ENCODE measurements around the gene KIRREL3.
A peak's percentile ranks its signal among the peaks of the same experiment; 100 is the strongest.
"Not testable (repeated sequence)": the region's sequence is repeated elsewhere in the genome, so short reads cannot be mapped to it uniquely, and the experiment has no call there.

Gene KIRREL3

GRCh38 chr11:126406368-126406767 lies 594.2 kb downstream of the KIRREL3 start:
- no peaks in the 10 kb centered on the region for H3K27me3 ChIP-seq (ENCODE audit: low read depth)
- in situ Hi-C loops (cut with MboI; ENCODE audit: low sequenced_read_pairs): no loop called here
- no peak overlapping the region for H3K4me3 ChIP-seq
- no peaks in the 10 kb centered on the region for H3K9me3 ChIP-seq
- DNase-seq (ENCODE audit: low spot score in 2 of 2): no peak
- peaks cover 15% of the 10 kb centered on the region for H3K4me1 ChIP-seq
- no peaks in the 10 kb centered on the region; the same call in 1 of the 2 replicates for H3K36me3 ChIP-seq (replicated peaks)

GRCh38 chr11:126405906-126406305 lies 594.7 kb downstream of the KIRREL3 start:
- H3K27me3 ChIP-seq (ENCODE audit: low read depth): no peaks in the 10 kb centered on the region
- peaks cover 15% of the 10 kb centered on the region for H3K4me1 ChIP-seq
- in situ Hi-C loops (cut with MboI; ENCODE audit: low sequenced_read_pairs): no loop called here
- no peaks in the 10 kb centered on the region; the same call in 1 of the 2 replicates for H3K36me3 ChIP-seq (replicated peaks)
- no peak for DNase-seq (ENCODE audit: low spot score in 2 of 2)
- H3K9me3 ChIP-seq: no peaks in the 10 kb centered on the region
- H3K4me3 ChIP-seq: no peak overlapping the region

- no peaks in the 10 kb centered on the region for H3K27me3 ChIP-seq (ENCODE audit: low read depth)
- no peak for DNase-seq (ENCODE audit: low spot score in 2 of 2)
- no peak overlapping the region for H3K4me3 ChIP-seq
- H3K9me3 ChIP-seq: no peaks in the 10 kb centered on the region
- H3K4me1 ChIP-seq: peaks cover 15% of the 10 kb centered on the region
- no peaks in the 10 kb centered on the region; the same call in 1 of the 2 replicates for H3K36me3 ChIP-seq (replicated peaks)
- in situ Hi-C loops (cut with MboI; ENCODE audit: low sequenced_read_pairs): no loop called here
Observed at GRCh38 chr11:126405374-126405773, 595.2 kb downstream of the KIRREL3 start.

- no peaks in the 10 kb centered on the region for H3K27me3 ChIP-seq (ENCODE audit: low read depth)
- in situ Hi-C loops (cut with MboI; ENCODE audit: low sequenced_read_pairs): no loop called here
- DNase-seq (ENCODE audit: low spot score in 2 of 2): no peak
- no peak overlapping the region for H3K4me3 ChIP-seq
- H3K4me1 ChIP-seq: peaks cover 15% of the 10 kb centered on the region
- no peaks in the 10 kb centered on the region for H3K9me3 ChIP-seq
- H3K36me3 ChIP-seq (replicated peaks): no peaks in the 10 kb centered on the region; the same call in 1 of the 2 replicates
Observed at GRCh38 chr11:126404367-126404766, 596.2 kb downstream of the KIRREL3 start.

GRCh38 chr11:126403658-126404057 lies 596.9 kb downstream of the KIRREL3 start:
- in situ Hi-C loops (cut with MboI; ENCODE audit: low sequenced_read_pairs): no loop called here
- no peaks in the 10 kb centered on the region for H3K9me3 ChIP-seq
- peaks cover 15% of the 10 kb centered on the region for H3K4me1 ChIP-seq
- no peaks in the 10 kb centered on the region for H3K27me3 ChIP-seq (ENCODE audit: low read depth)
- DNase-seq (ENCODE audit: low spot score in 2 of 2): no peak
- H3K36me3 ChIP-seq (replicated peaks): no peaks in the 10 kb centered on the region; the same call in 1 of the 2 replicates
- no peak overlapping the region for H3K4me3 ChIP-seq

GRCh38 chr11:126403022-126403581 lies 597.5 kb downstream of the KIRREL3 start:
- in situ Hi-C loops (cut with MboI; ENCODE audit: low sequenced_read_pairs): no loop called here
- peak; percentile 45 to 83 for DNase-seq (ENCODE audit: low spot score in 2 of 2)
- peaks cover 15% of the 10 kb centered on the region for H3K4me1 ChIP-seq
- no peaks in the 10 kb centered on the region for H3K9me3 ChIP-seq
- no peaks in the 10 kb centered on the region for H3K27me3 ChIP-seq (ENCODE audit: low read depth)
- H3K36me3 ChIP-seq (replicated peaks): no peaks in the 10 kb centered on the region
- no peak overlapping the region for H3K4me3 ChIP-seq

GRCh38 chr11:126400479-126400878 lies 600.1 kb downstream of the KIRREL3 start:
- H3K4me3 ChIP-seq: no peak overlapping the region
- H3K36me3 ChIP-seq (replicated peaks): no peaks in the 10 kb centered on the region
- in situ Hi-C loops (cut with MboI; ENCODE audit: low sequenced_read_pairs): no loop called here
- H3K27me3 ChIP-seq (ENCODE audit: low read depth): no peaks in the 10 kb centered on the region
- H3K4me1 ChIP-seq: peaks cover 15% of the 10 kb centered on the region
- DNase-seq (ENCODE audit: low spot score in 2 of 2): no peak
- H3K9me3 ChIP-seq: no peaks in the 10 kb centered on the region

GRCh38 chr11:126400019-126400418 lies 600.6 kb downstream of the KIRREL3 start:
- H3K9me3 ChIP-seq: no peaks in the 10 kb centered on the region
- H3K4me3 ChIP-seq: no peak overlapping the region
- peaks cover 15% of the 10 kb centered on the region for H3K4me1 ChIP-seq
- no peaks in the 10 kb centered on the region for H3K36me3 ChIP-seq (replicated peaks)
- in situ Hi-C loops (cut with MboI; ENCODE audit: low sequenced_read_pairs): no loop called here
- H3K27me3 ChIP-seq (ENCODE audit: low read depth): no peaks in the 10 kb centered on the region
- no peak for DNase-seq (ENCODE audit: low spot score in 2 of 2)

- in situ Hi-C loops (cut with MboI; ENCODE audit: low sequenced_read_pairs): no loop called here
- no peak overlapping the region for H3K4me3 ChIP-seq
- H3K27me3 ChIP-seq (ENCODE audit: low read depth): no peaks in the 10 kb centered on the region
- peaks cover 13% of the 10 kb centered on the region for H3K4me1 ChIP-seq
- H3K36me3 ChIP-seq (replicated peaks): no peaks in the 10 kb centered on the region
- DNase-seq (ENCODE audit: low spot score in 2 of 2): no peak
- H3K9me3 ChIP-seq: no peaks in the 10 kb centered on the region
Observed at GRCh38 chr11:126398721-126399120, 601.8 kb downstream of the KIRREL3 start.

- DNase-seq (ENCODE audit: low spot score in 2 of 2): no peak
- in situ Hi-C loops (cut with MboI; ENCODE audit: low sequenced_read_pairs): no loop called here
- no peaks in the 10 kb centered on the region for H3K9me3 ChIP-seq
- peaks cover 9% of the 10 kb centered on the region for H3K4me1 ChIP-seq
- no peaks in the 10 kb centered on the region for H3K27me3 ChIP-seq (ENCODE audit: low read depth)
- no peaks in the 10 kb centered on the region for H3K36me3 ChIP-seq (replicated peaks)
- H3K4me3 ChIP-seq: no peak overlapping the region
Observed at GRCh38 chr11:126398296-126398695, 602.3 kb downstream of the KIRREL3 start.

- Histone ChIP-seq H3K27me3 (ENCODE audit: low read depth) (no peaks in the 10 kb centered on the region), H3K4me1 (no peaks in the 10 kb centered on the region), H3K9me3 (no peaks in the 10 kb centered on the region), H3K4me3 (no peak overlapping the region), H3K36me3 (replicated peaks) (no peaks in the 10 kb centered on the region)
- no peak for DNase-seq (ENCODE audit: low spot score in 2 of 2)
- in situ Hi-C loops (cut with MboI; ENCODE audit: low sequenced_read_pairs): no loop called here
Observed at GRCh38 chr11:126396965-126397364, 603.6 kb downstream of the KIRREL3 start.

- H3K4me1 ChIP-seq; in situ Hi-C loops (cut with MboI; ENCODE audit: low sequenced_read_pairs); H3K36me3 ChIP-seq (replicated peaks); H3K9me3 ChIP-seq; H3K4me3 ChIP-seq; DNase-seq (ENCODE audit: low spot score in 2 of 2); H3K27me3 ChIP-seq (ENCODE audit: low read depth): not testable (repeated sequence)
Observed at GRCh38 chr11:126396266-126396665, 604.3 kb downstream of the KIRREL3 start.

- DNase-seq (ENCODE audit: low spot score in 2 of 2); in situ Hi-C loops (cut with MboI; ENCODE audit: low sequenced_read_pairs); H3K4me3 ChIP-seq; H3K9me3 ChIP-seq; H3K27me3 ChIP-seq (ENCODE audit: low read depth); H3K36me3 ChIP-seq (replicated peaks); H3K4me1 ChIP-seq: not testable (repeated sequence)
Observed at GRCh38 chr11:126395784-126396183, 604.8 kb downstream of the KIRREL3 start.

- not testable (repeated sequence) for DNase-seq (ENCODE audit: low spot score in 2 of 2)
Observed at GRCh38 chr11:126394634-126395072, 605.9 kb downstream of the KIRREL3 start.

GRCh38 chr11:126394036-126394435 lies 606.5 kb downstream of the KIRREL3 start:
- no peaks in the 10 kb centered on the region for H3K36me3 ChIP-seq (replicated peaks)
- no peaks in the 10 kb centered on the region for H3K9me3 ChIP-seq
- no peaks in the 10 kb centered on the region for H3K27me3 ChIP-seq (ENCODE audit: low read depth)
- no peak overlapping the region for H3K4me3 ChIP-seq
- in situ Hi-C loops (cut with MboI; ENCODE audit: low sequenced_read_pairs): no loop called here
- no peaks in the 10 kb centered on the region; the same call in 1 of the 2 replicates for H3K4me1 ChIP-seq
- DNase-seq (ENCODE audit: low spot score in 2 of 2): no peak

More at GRCh38 chr11:126394634-126395072, 605.9 kb downstream of the KIRREL3 start:
- H3K36me3 ChIP-seq (replicated peaks); in situ Hi-C loops (cut with MboI; ENCODE audit: low sequenced_read_pairs); H3K27me3 ChIP-seq (ENCODE audit: low read depth); H3K4me1 ChIP-seq; H3K9me3 ChIP-seq; H3K4me3 ChIP-seq: not testable (repeated sequence)

All from HAP-1 (cell line).